ENCODE results near the gene GUCY1A2.

- TF ChIP-seq CTCF (IDR thresholded peaks at IDR 0.05) (no peak), POLR2A (IDR thresholded peaks at IDR 0.05) (no peak)
These were observed 322.8 kb downstream of the GUCY1A2 start for GRCh38 chr11:106695506-106695905.
